Thymus (tissue), 11 donors: Measurements from ENCODE around the gene FMNL2. TPM values are rescaled to one million over a fixed set of nuclear protein-coding genes. Genes with fewer than 3 reads are reported as not detected.
"Not testable (repeated sequence)": the region's sequence is repeated elsewhere in the genome, so short reads cannot be mapped to it uniquely, and the experiment has no call there.

Experiments
- DNase-seq, 9 donors: peaks; one replicate each; pipeline ENCODE4 v3.0.0-alpha.2; 2013; ENCODE audit warnings: low spot score in 9 of 9, low read depth in 6 of 9, missing footprints in 1 of 9
- H3K27ac ChIP-seq, 2 donors: one replicate each; pipeline ENCODE4 v1.5.1; 2013; ENCODE audit warnings: control low read depth in 1 of 2, low read depth in 1 of 2, low read length in 1 of 2, mild to moderate bottlenecking in 1 of 2, moderate library complexity in 1 of 2
- H3K27me3 ChIP-seq, 2 donors: one replicate each; pipeline ENCODE4 v1.5.1; 2013; ENCODE audit warnings: low read length in 1 of 2; ENCODE audit not compliant: control insufficient read depth in 2 of 2, insufficient read depth in 1 of 2
- H3K36me3 ChIP-seq, 2 donors: one replicate each; pipeline ENCODE4 v1.5.1; 2013; ENCODE audit warnings: low read length in 1 of 2, mild to moderate bottlenecking in 1 of 2, moderate library complexity in 1 of 2; ENCODE audit not compliant: control insufficient read depth in 2 of 2, insufficient read depth in 2 of 2
- H3K4me1 ChIP-seq, 2 donors: one replicate each; pipeline ENCODE4 v1.5.1; 2013; ENCODE audit warnings: low read length in 2 of 2; ENCODE audit not compliant: control insufficient read depth in 2 of 2, insufficient read depth in 2 of 2
- H3K4me3 ChIP-seq, 2 donors: one replicate each; pipeline ENCODE4 v1.5.1; 2013; ENCODE audit warnings: low read length in 2 of 2, control low read depth in 1 of 2, mild to moderate bottlenecking in 1 of 2
- H3K9me3 ChIP-seq, 2 donors: one replicate each; pipeline ENCODE4 v1.5.1; 2013; ENCODE audit warnings: low read length in 1 of 2, mild to moderate bottlenecking in 1 of 2; ENCODE audit not compliant: control insufficient read depth in 2 of 2, insufficient read depth in 1 of 2
- WGBS: extraction: QIAGEN DNeasy Blood & Tissue Kit; methylation state at CpG from one replicate; pipeline ENCODE4 v1.1.7; 2013; 5-methylcytosine and 5-hydroxymethylcytosine counted together
- polyA plus RNA-seq: library from polyadenylated mRNA; stranded (reverse); fragments of 200-250 nt; gene quantifications from one replicate; pipeline ENCODE4 v1.2.3, GENCODE V29; 2013
- total RNA-seq: library from RNA; stranded (reverse); fragments of 120-200 nt; gene quantifications from one replicate; pipeline ENCODE4 v1.2.4, GENCODE V29; 2013
- donor health status: healthy.

Gene FMNL2
- total and polyA plus RNA-seq, 2 donors = 18.9 to 61.3 TPM

GRCh38 chr2:152309352-152310214, 25.4 kb upstream of the FMNL2 start:
- DNase-seq = no peak
- Histone ChIP-seq H3K27ac (no peak overlapping the region), H3K9me3 (no peaks in the 10 kb centered on the region), H3K4me1 (no peaks in the 10 kb centered on the region), H3K27me3 (no peaks in the 10 kb centered on the region), H3K4me3 (no peak overlapping the region), H3K36me3 (no peaks in the 10 kb centered on the region)
- 94% methylated on average over 13 of the region's 13 CpGs for WGBS

- DNase-seq = no peak
- H3K9me3 ChIP-seq = no peaks in the 10 kb centered on the region
- no peaks in the 10 kb centered on the region for H3K36me3 ChIP-seq
- no peak overlapping the region for H3K27ac ChIP-seq
- WGBS = 88% methylated on average over 3 of the region's 3 CpGs
- H3K27me3 ChIP-seq = no peaks in the 10 kb centered on the region
- no peaks in the 10 kb centered on the region for H3K4me1 ChIP-seq
- H3K4me3 ChIP-seq = no peak overlapping the region
Measured at GRCh38 chr2:152319822-152320570, 15.0 kb upstream of the FMNL2 start.

GRCh38 chr2:152320814-152321213, 14.2 kb upstream of the FMNL2 start:
- Histone ChIP-seq H3K9me3 (no peaks in the 10 kb centered on the region), H3K4me1 (no peaks in the 10 kb centered on the region), H3K27me3 (no peaks in the 10 kb centered on the region), H3K27ac (no peak overlapping the region), H3K36me3 (no peaks in the 10 kb centered on the region), H3K4me3 (no peak overlapping the region)
- 96% methylated on average over 5 of the region's 5 CpGs for WGBS
- no peak for DNase-seq

GRCh38 chr2:152322222-152322621, 12.8 kb upstream of the FMNL2 start:
- no peak for DNase-seq
- Histone ChIP-seq H3K36me3 (no peaks in the 10 kb centered on the region), H3K9me3 (no peaks in the 10 kb centered on the region), H3K27ac (no peak overlapping the region), H3K27me3 (no peaks in the 10 kb centered on the region), H3K4me1 (no peaks in the 10 kb centered on the region), H3K4me3 (no peak overlapping the region)
- 98% methylated on average over 4 of the region's 4 CpGs for WGBS

GRCh38 chr2:152325126-152325525, 9.8 kb upstream of the FMNL2 start:
- DNase-seq, H3K27ac ChIP-seq, H3K4me3 ChIP-seq, H3K4me1 ChIP-seq, H3K36me3 ChIP-seq, H3K9me3 ChIP-seq, H3K27me3 ChIP-seq: not testable (repeated sequence)
- 96% methylated on average over 5 of the region's 5 CpGs for WGBS

- Histone ChIP-seq H3K9me3 (no peaks in the 10 kb centered on the region), H3K27me3 (peaks cover 0 to under 1% of the 10 kb centered on the region in 2 donors), H3K4me1 (no peaks in the 10 kb centered on the region), H3K4me3 (no peak overlapping the region), H3K27ac (no peak overlapping the region), H3K36me3 (no peaks in the 10 kb centered on the region)
- WGBS = 98% methylated on average over 3 of the region's 3 CpGs
- no peak for DNase-seq
Measured at GRCh38 chr2:152326710-152327109, 8.3 kb upstream of the FMNL2 start.

- WGBS = 96% methylated on average over 2 of the region's 2 CpGs
- H3K9me3 ChIP-seq = no peaks in the 10 kb centered on the region
- H3K4me1 ChIP-seq = no peaks in the 10 kb centered on the region
- no peaks in the 10 kb centered on the region for H3K36me3 ChIP-seq
- no peak overlapping the region for H3K4me3 ChIP-seq
- no peak for DNase-seq
- no peak overlapping the region for H3K27ac ChIP-seq
- H3K27me3 ChIP-seq = peaks cover 0 to 5% of the 10 kb centered on the region in 2 donors
Measured at GRCh38 chr2:152328013-152328412, 7.0 kb upstream of the FMNL2 start.

GRCh38 chr2:152330235-152330866, 4.6 kb upstream of the FMNL2 start:
- Histone ChIP-seq H3K4me1 (no peaks in the 10 kb centered on the region), H3K9me3 (no peaks in the 10 kb centered on the region), H3K36me3 (no peaks in the 10 kb centered on the region), H3K27me3 (peaks cover 10 to 26% of the 10 kb centered on the region in 2 donors), H3K27ac (no peak overlapping the region), H3K4me3 (no peak overlapping the region)
- WGBS = 92% methylated on average over 4 of the region's 4 CpGs
- DNase-seq = no peak

GRCh38 chr2:152334701-152335015, 316 bp upstream of the FMNL2 start:
- Histone ChIP-seq H3K4me1 (peaks cover 0 to 3% of the 10 kb centered on the region in 2 donors), H3K4me3 (peak overlapping the region; percentile 50 to 68), H3K27ac (no peak overlapping the region), H3K36me3 (no peaks in the 10 kb centered on the region), H3K27me3 (peaks cover 29 to 56% of the 10 kb centered on the region in 2 donors), H3K9me3 (no peaks in the 10 kb centered on the region)
- no peak for DNase-seq
- 12% methylated on average over 11 of the region's 11 CpGs for WGBS
